GM23338 (cell line): ENCODE results near the gene TTC38. TPM values are rescaled to one million over a fixed set of nuclear protein-coding genes. Genes with fewer than 3 reads are reported as not detected.

ENCODE experiments used
- ATAC-seq: fragments of 200-7000 bp; cut with Tn5 transposase; 3 replicates; pipeline ENCODE4 v1.9.1; 2020
- DNase-seq: peaks from one replicate; pipeline ENCODE4 v3.0.0-alpha.2; 2015; ENCODE audit warnings: low spot score
- H2AFZ ChIP-seq: fragments of 200-600 bp; sonication (generic); 2 replicates; pipeline ENCODE4 v1.8.0; 2016; ENCODE audit warnings: antibody characterized with exemption, mild to moderate bottlenecking, moderate library complexity
- H3F3A ChIP-seq: fragments of 200-600 bp; sonication (generic); replicated peaks from 2 replicates; pipeline ENCODE4 v1.8.0; 2017; ENCODE audit warnings: antibody characterized with exemption, mixed run types, low read depth
- H3K27ac ChIP-seq: fragments of 200-600 bp; sonication (generic); 2 replicates; pipeline ENCODE4 v1.6.1; 2016; ENCODE audit warnings: low read depth
- H3K27me3 ChIP-seq: fragments of 200-600 bp; sonication (generic); 2 replicates; pipeline ENCODE4 v1.8.0; 2016; ENCODE audit warnings: mild to moderate bottlenecking, mixed run types, moderate library complexity; ENCODE audit not compliant: insufficient read depth
- H3K36me3 ChIP-seq: fragments of 200-600 bp; sonication (generic); 2 replicates; pipeline ENCODE4 v1.8.0; 2016; ENCODE audit warnings: mild to moderate bottlenecking; ENCODE audit not compliant: insufficient read depth
- H3K4me1 ChIP-seq: fragments of 200-600 bp; sonication (generic); 2 replicates; pipeline ENCODE4 v1.8.0; 2016; ENCODE audit warnings: mild to moderate bottlenecking, moderate library complexity; ENCODE audit not compliant: insufficient read depth
- H3K4me2 ChIP-seq: fragments of 200-600 bp; sonication (generic); 2 replicates; pipeline ENCODE4 v1.7.1; 2017; ENCODE audit warnings: mixed run types
- H3K4me3 ChIP-seq: fragments of 200-600 bp; sonication (generic); 2 replicates; pipeline ENCODE4 v1.6.1; 2016; ENCODE audit warnings: mixed run types
- H3K79me2 ChIP-seq: fragments of 200-600 bp; sonication (generic); replicated peaks from 2 replicates; pipeline ENCODE4 v1.8.0; 2017; ENCODE audit warnings: mild to moderate bottlenecking; ENCODE audit not compliant: insufficient read depth
- H3K9me2 ChIP-seq: fragments of 200-600 bp; sonication (generic); 2 replicates; pipeline ENCODE4 v1.8.0; 2017; ENCODE audit not compliant: insufficient read depth
- H4K20me1 ChIP-seq: fragments of 200-600 bp; sonication (generic); replicated peaks from 2 replicates; pipeline ENCODE4 v1.8.0; 2017; ENCODE audit warnings: mild to moderate bottlenecking; ENCODE audit not compliant: insufficient read depth
- H3K27ac Mint-ChIP-seq: 2 replicates; pipeline ENCODE4 v1.8.0; 2020; ENCODE audit warnings: inconsistent platforms, mild to moderate bottlenecking, moderate library complexity, mixed read lengths
- H3K27me3 Mint-ChIP-seq: 3 replicates; pipeline ENCODE4 v1.8.0; 2022; ENCODE audit warnings: low read depth, mild to moderate bottlenecking, moderate library complexity, mixed read lengths, inconsistent platforms; ENCODE audit not compliant: insufficient read depth, poor library complexity
- H3K36me3 Mint-ChIP-seq: 3 replicates; pipeline ENCODE4 v1.8.0; 2021; ENCODE audit warnings: low read depth, mild to moderate bottlenecking, inconsistent platforms, moderate library complexity, mixed read lengths
- H3K4me1 Mint-ChIP-seq: 3 replicates; pipeline ENCODE4 v1.8.0; 2020; ENCODE audit warnings: mild to moderate bottlenecking, inconsistent platforms, mixed read lengths
- H3K4me3 Mint-ChIP-seq: 3 replicates; pipeline ENCODE4 v1.8.0; 2021; ENCODE audit warnings: moderate library complexity, mild to moderate bottlenecking, inconsistent platforms, mixed read lengths
- H3K9me3 Mint-ChIP-seq: 3 replicates; pipeline ENCODE4 v1.8.0; 2020; ENCODE audit warnings: moderate library complexity, mild to moderate bottlenecking, inconsistent platforms, mixed read lengths
- CTCF ChIP-seq, 2 experiments: fragments of 200-600 bp in 1 of 2; sonication (generic) in 1 of 2; conservative IDR thresholded peaks; 2 replicates each; pipeline versions ENCODE4 v1.5.1 to v1.6.1; 2016 to 2017; ENCODE audit warnings: antibody characterized with exemption in 2 of 2, low read depth in 2 of 2, mild to moderate bottlenecking in 2 of 2, moderate library complexity in 1 of 2
- ETS1 ChIP-seq: IDR thresholded peaks from 2 replicates; pipeline ENCODE4 v1.6.1; 2016; ENCODE audit warnings: antibody characterized with exemption
- EZH2 ChIP-seq: fragments of 200-600 bp; sonication (generic); IDR thresholded peaks from one replicate; pipeline ENCODE4 v1.8.0; 2017; ENCODE audit warnings: antibody characterized with exemption, mild to moderate bottlenecking, low read depth; ENCODE audit not compliant: unreplicated experiment
- NANOG ChIP-seq: IDR thresholded peaks from 2 replicates; pipeline ENCODE4 v1.6.1; 2016; ENCODE audit warnings: antibody characterized with exemption, borderline replicate concordance
- POLR2AphosphoS5 ChIP-seq: IDR thresholded peaks from 2 replicates; pipeline ENCODE4 v1.6.1; 2016; ENCODE audit warnings: antibody characterized with exemption, low read depth
- STAT1 ChIP-seq: IDR thresholded peaks from one replicate; pipeline ENCODE4 v1.6.1; 2016; ENCODE audit warnings: antibody characterized with exemption; ENCODE audit not compliant: unreplicated experiment
- ZNF331 ChIP-seq: fragments of 250-450 bp; sonication (Bioruptor Pico); IDR thresholded peaks from 2 replicates; pipeline ENCODE4 v1.5.0; 2020; ENCODE audit warnings: low read depth, mild to moderate bottlenecking, moderate library complexity
- ZNF462 ChIP-seq: fragments of 250-450 bp; sonication (Bioruptor Pico); IDR thresholded peaks from 2 replicates; pipeline ENCODE4 v1.5.0; 2020; ENCODE audit warnings: mild to moderate bottlenecking, moderate library complexity
- polyA plus RNA-seq: library from polyadenylated mRNA; unstranded; fragments of >200 nt; fragmentation: Nextera tagmentation; extraction: Ambion mirVana; gene quantifications from 2 replicates; pipeline ENCODE4 v1.2.1, GENCODE V29; 2016
- total RNA-seq: library from RNA; depleted of rRNA; stranded (reverse); fragments of >200 nt; shearing (Covaris generic); gene quantifications from 2 replicates; pipeline ENCODE4 v1.2.3, GENCODE V29; 2014

Gene TTC38
- total and polyA plus RNA-seq, 2 experiments from 2014 or later = 11.8 to 46.6 TPM

DNA sequence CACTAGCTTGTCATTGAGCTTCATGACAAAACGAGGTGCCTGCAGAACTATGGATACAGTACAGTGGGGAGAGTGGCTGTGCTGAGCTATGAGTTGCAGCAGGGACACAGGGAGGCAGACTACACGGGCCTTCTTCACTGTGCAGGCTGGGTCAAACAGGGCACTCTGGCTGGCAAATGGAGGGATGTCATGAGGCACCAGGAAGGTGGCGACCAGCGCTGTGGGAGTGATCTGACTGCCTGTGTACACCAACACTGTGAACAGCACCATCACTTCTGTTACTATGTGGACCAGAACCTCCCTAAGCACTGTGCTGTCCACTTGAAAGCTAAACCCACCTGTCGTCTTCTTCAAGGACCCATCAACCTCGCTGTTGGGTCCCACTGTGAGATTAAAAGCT lies 7.8 kb upstream of the TTC38 start:
- TF ChIP-seq ETS1 (no peak), ZNF331 (CRISPR knock-in tag) (no peak), STAT1 (no peak), ZNF462 (no peak), NANOG (no peak), CTCF (conservative IDR thresholded peaks at IDR 0.05; ENCODE audit: low read depth in 2 of 2) (no peak), EZH2 (no peak), POLR2AphosphoS5 (no peak)
- DNase-seq (no peak), ATAC-seq (no peak)
- Mint-ChIP-seq H3K27ac (no peak overlapping the region), H3K27me3 (peaks cover 38% of the 10 kb centered on the region), H3K4me1 (no peaks in the 10 kb centered on the region), H3K9me3 (peaks cover 44% of the 10 kb centered on the region), H3K36me3 (peaks cover 20% of the 10 kb centered on the region), H3K4me3 (no peak overlapping the region; the same call in 2 of the 3 replicates)
- no peaks in the 10 kb centered on the region for H3K36me3 ChIP-seq
- H3K4me1 ChIP-seq = no peaks in the 10 kb centered on the region
- no peaks in the 10 kb centered on the region; the same call in 1 of the 2 replicates for H3K9me2 ChIP-seq
- peaks cover 52% of the 10 kb centered on the region for H3K27me3 ChIP-seq
- H3K79me2 ChIP-seq = no peaks in the 10 kb centered on the region
- no peak overlapping the region for H3K4me2 ChIP-seq
- 0 out of 2 replicates have a peak, but pooled peaks cover 3% of the 10 kb centered on the region for H3F3A ChIP-seq
- H4K20me1 ChIP-seq = no peaks in the 10 kb centered on the region
- no peak overlapping the region for H3K27ac ChIP-seq
- no peak overlapping the region for H3K4me3 ChIP-seq
- no peak overlapping the region for H2AFZ ChIP-seq
